H1 (cell line): ENCODE measurements around the gene TNS1. TPM values are rescaled to one million over a fixed set of nuclear protein-coding genes. Genes with fewer than 3 reads are reported as not detected.

Experiments used
- CEBPB ChIP-seq: IDR thresholded peaks from 2 replicates; pipeline ENCODE4 v1.6.1; 2012; ENCODE audit warnings: low read depth, low read length
- POLR2AphosphoS5 ChIP-seq: IDR thresholded peaks from 2 replicates; pipeline ENCODE4 v1.6.1; 2011; ENCODE audit warnings: low read depth, low read length
- SP2 ChIP-seq: IDR thresholded peaks from 2 replicates; pipeline ENCODE4 v1.6.1; 2012; ENCODE audit warnings: mild to moderate bottlenecking, low read length, inconsistent platforms
- USF2 ChIP-seq: IDR thresholded peaks from 2 replicates; pipeline ENCODE4 v1.6.1; 2011; ENCODE audit warnings: low read length, improper control_type of control experiment
- polyA plus RNA-seq, 7 experiments: library from polyadenylated mRNA; depleted of rRNA in 3 of 7; stranded (reverse) in 5 of 7; unstranded in 2 of 7; fragments of >200 nt in 5 of 7; fragments of 200-250 nt in 2 of 7; gene quantifications; 1 replicate in 5 of 7; 2 replicates in 1 of 7; 4 replicates in 1 of 7; pipeline versions ENCODE4 v1.2.1 to v1.2.3, GENCODE V29; 2011 to 2013; ENCODE audit warnings: missing spikeins in 2 of 7, mixed read lengths in 2 of 7
- total RNA-seq: library from RNA; stranded (reverse); fragmentation: NEBNext Ultra II Directional; extraction: Animal tissue kit (Norgen Biotek cat#: 25700); gene quantifications from 2 replicates; pipeline ENCODE4 v1.2.1, GENCODE V29; 2021

Gene TNS1
- total and polyA plus RNA-seq, 2 of the 8 experiments (the other 6 are each of a cell fraction or from before 2014, with no cell fraction given) = 1.5 to 5.1 TPM

DNA sequence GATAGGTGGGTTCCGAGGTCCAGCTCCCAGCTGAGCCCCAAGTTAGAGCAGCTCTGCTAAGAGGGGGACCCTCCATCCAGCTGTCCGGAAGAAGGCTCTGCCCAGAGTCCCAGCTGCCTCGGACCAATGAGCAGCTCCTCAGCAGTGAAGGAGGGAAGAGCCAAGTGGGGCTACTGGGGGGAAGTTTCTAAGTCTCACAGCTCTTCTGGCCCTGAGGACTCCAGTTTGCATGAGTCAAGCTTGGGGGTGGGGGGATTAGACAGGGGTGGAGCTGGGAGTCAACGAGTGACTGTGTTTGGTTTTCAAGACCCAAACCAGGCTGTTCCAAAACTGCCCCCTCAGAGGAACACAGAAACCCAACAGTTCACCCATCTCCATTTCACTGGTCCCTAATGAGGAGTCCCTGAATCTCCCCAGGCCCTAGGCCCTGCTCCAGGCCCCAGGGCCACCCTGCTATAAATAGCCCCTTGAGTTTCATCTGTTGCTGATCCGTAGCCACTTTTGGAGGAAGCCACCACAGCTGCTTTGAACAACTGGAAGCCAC lies 100.9 kb downstream of the TNS1 start (continued):
- TF ChIP-seq CEBPB = no peak
- TF ChIP-seq USF2 = no peak
- TF ChIP-seq SP2 = no peak
- TF ChIP-seq POLR2AphosphoS5 = no peak
